GM23338 (cell line): ENCODE results near the gene FES.

Experiments
- CREB1 ChIP-seq: fragments of 250-450 bp; sonication (Bioruptor Pico); IDR thresholded peaks from 2 replicates; pipeline ENCODE4 v1.5.0; 2020; ENCODE audit warnings: low read depth, mild to moderate bottlenecking, moderate library complexity
- EZH2 ChIP-seq: fragments of 200-600 bp; sonication (generic); IDR thresholded peaks from one replicate; pipeline ENCODE4 v1.8.0; 2017; ENCODE audit warnings: antibody characterized with exemption, mild to moderate bottlenecking, low read depth; ENCODE audit not compliant: unreplicated experiment
- EZH2phosphoT487 ChIP-seq: fragments of 200-600 bp; sonication (generic); IDR thresholded peaks from one replicate; pipeline ENCODE4 v1.8.1; 2018; ENCODE audit warnings: antibody characterized with exemption; ENCODE audit not compliant: unreplicated experiment
- JUNB ChIP-seq: IDR thresholded peaks from one replicate; pipeline ENCODE4 v1.6.1; 2016; ENCODE audit warnings: antibody characterized with exemption; ENCODE audit not compliant: unreplicated experiment
- NANOG ChIP-seq: IDR thresholded peaks from 2 replicates; pipeline ENCODE4 v1.6.1; 2016; ENCODE audit warnings: antibody characterized with exemption, borderline replicate concordance
- POLR2AphosphoS5 ChIP-seq: IDR thresholded peaks from 2 replicates; pipeline ENCODE4 v1.6.1; 2016; ENCODE audit warnings: antibody characterized with exemption, low read depth
- REST ChIP-seq: IDR thresholded peaks from one replicate; pipeline ENCODE4 v1.6.1; 2018; ENCODE audit warnings: antibody characterized with exemption; ENCODE audit not compliant: unreplicated experiment
- ZNF331 ChIP-seq: fragments of 250-450 bp; sonication (Bioruptor Pico); IDR thresholded peaks from 2 replicates; pipeline ENCODE4 v1.5.0; 2020; ENCODE audit warnings: low read depth, mild to moderate bottlenecking, moderate library complexity
- TF ChIP-seq, protein P1 (sequence below), 2 experiments: fragments of 200-600 bp in 1 of 2; sonication (generic) in 1 of 2; conservative IDR thresholded peaks; 2 replicates each; pipeline versions ENCODE4 v1.5.1 to v1.6.1; 2016 to 2017; ENCODE audit warnings: antibody characterized with exemption in 2 of 2, low read depth in 2 of 2, mild to moderate bottlenecking in 2 of 2, moderate library complexity in 1 of 2
- TF ChIP-seq, protein P2 (sequence below): IDR thresholded peaks from 2 replicates; pipeline ENCODE4 v1.6.1; 2016; ENCODE audit warnings: antibody characterized with exemption

DNA sequence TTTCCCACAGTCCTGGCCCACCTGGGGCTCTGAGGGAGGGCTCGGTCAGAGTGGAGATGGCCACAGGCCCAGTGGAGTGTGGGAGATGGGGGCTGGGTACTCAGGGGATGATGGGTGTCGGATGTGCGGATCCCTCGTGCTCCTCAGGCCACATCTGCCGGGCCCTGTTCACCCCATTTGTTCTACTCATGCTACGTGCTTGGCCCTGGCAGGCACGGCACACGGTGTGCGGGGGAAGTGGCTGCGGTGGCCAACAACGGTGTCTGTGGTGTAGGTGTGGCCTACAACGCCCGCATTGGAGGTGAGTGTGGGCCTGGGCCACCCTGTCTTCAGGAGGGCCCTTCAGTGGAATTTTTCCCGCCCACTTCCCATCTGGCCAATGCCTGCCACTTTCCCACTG, 7.0 kb upstream of the FES start:
- TF ChIP-seq, protein P1, sequence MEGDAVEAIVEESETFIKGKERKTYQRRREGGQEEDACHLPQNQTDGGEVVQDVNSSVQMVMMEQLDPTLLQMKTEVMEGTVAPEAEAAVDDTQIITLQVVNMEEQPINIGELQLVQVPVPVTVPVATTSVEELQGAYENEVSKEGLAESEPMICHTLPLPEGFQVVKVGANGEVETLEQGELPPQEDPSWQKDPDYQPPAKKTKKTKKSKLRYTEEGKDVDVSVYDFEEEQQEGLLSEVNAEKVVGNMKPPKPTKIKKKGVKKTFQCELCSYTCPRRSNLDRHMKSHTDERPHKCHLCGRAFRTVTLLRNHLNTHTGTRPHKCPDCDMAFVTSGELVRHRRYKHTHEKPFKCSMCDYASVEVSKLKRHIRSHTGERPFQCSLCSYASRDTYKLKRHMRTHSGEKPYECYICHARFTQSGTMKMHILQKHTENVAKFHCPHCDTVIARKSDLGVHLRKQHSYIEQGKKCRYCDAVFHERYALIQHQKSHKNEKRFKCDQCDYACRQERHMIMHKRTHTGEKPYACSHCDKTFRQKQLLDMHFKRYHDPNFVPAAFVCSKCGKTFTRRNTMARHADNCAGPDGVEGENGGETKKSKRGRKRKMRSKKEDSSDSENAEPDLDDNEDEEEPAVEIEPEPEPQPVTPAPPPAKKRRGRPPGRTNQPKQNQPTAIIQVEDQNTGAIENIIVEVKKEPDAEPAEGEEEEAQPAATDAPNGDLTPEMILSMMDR (conservative IDR thresholded peaks at IDR 0.05; ENCODE audit: low read depth in 2 of 2), result no peak
- TF ChIP-seq REST (no peak), POLR2AphosphoS5 (no peak), EZH2 (no peak), ZNF331 (no peak), CREB1 (no peak), EZH2phosphoT487 (no peak), JUNB (no peak), NANOG (no peak)
- TF ChIP-seq, protein P2, sequence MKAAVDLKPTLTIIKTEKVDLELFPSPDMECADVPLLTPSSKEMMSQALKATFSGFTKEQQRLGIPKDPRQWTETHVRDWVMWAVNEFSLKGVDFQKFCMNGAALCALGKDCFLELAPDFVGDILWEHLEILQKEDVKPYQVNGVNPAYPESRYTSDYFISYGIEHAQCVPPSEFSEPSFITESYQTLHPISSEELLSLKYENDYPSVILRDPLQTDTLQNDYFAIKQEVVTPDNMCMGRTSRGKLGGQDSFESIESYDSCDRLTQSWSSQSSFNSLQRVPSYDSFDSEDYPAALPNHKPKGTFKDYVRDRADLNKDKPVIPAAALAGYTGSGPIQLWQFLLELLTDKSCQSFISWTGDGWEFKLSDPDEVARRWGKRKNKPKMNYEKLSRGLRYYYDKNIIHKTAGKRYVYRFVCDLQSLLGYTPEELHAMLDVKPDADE, result no peak
